ENCODE results near the gene PCBP4.
"Not testable (repeated sequence)": the region's sequence is repeated elsewhere in the genome, so short reads cannot be mapped to it uniquely, and the experiment has no call there.

Gene PCBP4

GRCh38 chr3:51937611-51938450 lies 29.4 kb downstream of the PCBP4 start:
- no peak for DNase-seq

GRCh38 chr3:51937014-51937413 lies 30.2 kb downstream of the PCBP4 start:
- no peak for DNase-seq

- DNase-seq: no peak
Measured at GRCh38 chr3:51935886-51936755, 31.1 kb downstream of the PCBP4 start.

- no peak for DNase-seq
Measured at GRCh38 chr3:51934991-51935885, 32.0 kb downstream of the PCBP4 start.

- DNase-seq: no peak
Measured at GRCh38 chr3:51934139-51934850, 33.0 kb downstream of the PCBP4 start.

- DNase-seq: no peak
Measured at GRCh38 chr3:51933471-51934138, 33.6 kb downstream of the PCBP4 start.

- DNase-seq: no peak
Measured at GRCh38 chr3:51932471-51933370, 34.5 kb downstream of the PCBP4 start.

GRCh38 chr3:51931756-51932155 lies 35.5 kb downstream of the PCBP4 start:
- no peak for DNase-seq

- DNase-seq: no peak
Measured at GRCh38 chr3:51930439-51930838, 36.8 kb downstream of the PCBP4 start.

GRCh38 chr3:51929420-51930003 lies 37.7 kb downstream of the PCBP4 start:
- no peak for DNase-seq

- not testable (repeated sequence) for DNase-seq
Measured at GRCh38 chr3:51928981-51929380, 38.3 kb downstream of the PCBP4 start.

- DNase-seq: no peak
Measured at GRCh38 chr3:51928438-51928837, 38.8 kb downstream of the PCBP4 start.

GRCh38 chr3:51927061-51927977 lies 39.9 kb downstream of the PCBP4 start:
- no peak for DNase-seq

- no peak for DNase-seq
Measured at GRCh38 chr3:51921081-51921578, 46.1 kb downstream of the PCBP4 start.

- no peak for DNase-seq
Measured at GRCh38 chr3:51916418-51916817, 50.8 kb downstream of the PCBP4 start.

GRCh38 chr3:51908026-51908425 lies 59.2 kb downstream of the PCBP4 start:
- no peak for DNase-seq
